Activated naive CD8-positive, alpha-beta T cell treated with anti-CD3 and anti-CD28 coated beads, Interleukin-2, amount 10 ng/mL, durations not matched to agents 7 days and 5 days (primary cell): ENCODE data around the gene XRCC4. TPM values are rescaled to one million over a fixed set of nuclear protein-coding genes. Genes with fewer than 3 reads are reported as not detected.

Experiments
- ATAC-seq: fragments of 150-1000 bp; cut with Tn5 transposase; one replicate; pipeline ENCODE4 v1.10.0; 2021; ENCODE audit warnings: low read depth, moderate library complexity
- POLR2A ChIA-PET: fragments of 350-600 bp; sonication (Branson Sonifier 250); formaldehyde crosslinking; loops from one replicate; lab custom pipeline; 2021; ENCODE audit warnings: antibody characterized with exemption; lab: Charles Lee
- DNase-seq: peaks from one replicate; pipeline ENCODE4 v3.0.0; 2021
- H3K27ac Mint-ChIP-seq: one replicate; pipeline ENCODE4 v1.8.0; 2022; ENCODE audit warnings: mild to moderate bottlenecking, mixed read lengths
- H3K27me3 Mint-ChIP-seq: one replicate; pipeline ENCODE4 v1.8.0; 2022; ENCODE audit warnings: mild to moderate bottlenecking, moderate library complexity, mixed read lengths
- H3K36me3 Mint-ChIP-seq: one replicate; pipeline ENCODE4 v1.8.0; 2021; ENCODE audit warnings: mild to moderate bottlenecking, mixed read lengths
- H3K4me1 Mint-ChIP-seq: one replicate; pipeline ENCODE4 v1.8.0; 2021; ENCODE audit warnings: mixed read lengths
- H3K4me3 Mint-ChIP-seq: one replicate; pipeline ENCODE4 v1.8.0; 2022; ENCODE audit warnings: mild to moderate bottlenecking, moderate library complexity, mixed read lengths
- H3K9me3 Mint-ChIP-seq: one replicate; pipeline ENCODE4 v1.8.0; 2021; ENCODE audit warnings: mixed read lengths
- total RNA-seq, 2 experiments: library from RNA; stranded (reverse); gene quantifications; one replicate each; pipeline ENCODE4 v1.2.3, GENCODE V29; 2021

Gene XRCC4
- total RNA-seq, 2 experiments from 2014 or later, result 9.3 to 10.7 TPM

DNA sequence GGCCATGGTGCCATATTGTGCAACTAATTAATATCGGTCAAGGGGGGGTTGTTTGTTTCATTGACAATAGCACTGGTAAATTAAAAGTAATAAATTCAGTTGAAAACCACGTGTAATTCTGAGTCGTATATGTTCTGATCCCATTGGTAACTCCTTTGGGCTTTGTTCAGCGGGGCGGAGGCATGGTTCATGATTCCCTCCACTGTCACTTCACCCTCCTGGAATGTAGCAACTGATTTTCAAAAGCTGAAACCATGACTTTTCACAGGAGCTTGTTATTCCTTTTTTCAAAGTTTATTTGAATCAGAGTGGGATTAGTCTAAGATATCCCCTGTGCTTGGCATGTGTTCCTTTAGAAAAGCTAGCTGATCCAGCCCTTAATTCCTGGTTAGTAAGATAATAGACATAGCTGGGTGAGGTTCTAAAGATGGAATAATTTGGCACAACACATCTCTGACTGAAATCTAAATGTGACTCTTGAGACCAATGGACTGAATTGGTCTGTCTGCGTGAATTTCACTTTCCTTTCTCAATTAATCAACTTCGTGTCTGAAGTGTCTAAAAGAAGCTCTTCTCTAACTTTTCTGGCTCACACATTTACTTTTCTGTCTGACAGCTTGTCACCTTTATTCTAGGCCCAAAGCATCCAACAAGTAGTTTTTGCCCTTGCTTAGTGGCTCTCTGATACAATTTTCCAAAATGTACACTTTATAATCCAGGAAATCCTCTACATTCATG is 208.5 kb downstream of the XRCC4 start:
- no peaks in the 10 kb centered on the region for H3K36me3 Mint-ChIP-seq
- H3K9me3 Mint-ChIP-seq, result no peaks in the 10 kb centered on the region
- POLR2A ChIA-PET, result no interaction called here
- no peak overlapping the region for H3K4me3 Mint-ChIP-seq
- ATAC-seq (no peak), DNase-seq (no peak)
- no peak overlapping the region for H3K27ac Mint-ChIP-seq
- no peaks in the 10 kb centered on the region for H3K4me1 Mint-ChIP-seq
- no peaks in the 10 kb centered on the region for H3K27me3 Mint-ChIP-seq

DNA sequence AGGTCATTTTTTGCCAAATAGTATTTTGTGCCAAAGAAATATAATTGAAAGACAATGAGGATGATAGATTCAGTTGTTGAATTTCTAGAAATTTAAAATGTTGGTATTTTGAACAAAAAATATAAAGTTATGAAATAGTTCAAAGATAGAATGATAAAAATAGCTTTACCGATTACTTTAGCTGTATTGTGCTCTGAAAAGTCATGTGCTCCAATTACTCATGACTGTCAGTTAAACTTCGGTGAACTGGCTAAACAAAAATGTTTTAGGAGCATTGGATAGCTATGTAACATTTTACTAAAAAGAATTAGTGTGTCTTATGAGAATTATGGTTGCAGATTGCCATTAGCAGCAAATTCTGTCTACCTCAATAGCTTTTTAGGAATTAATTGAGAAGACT is 216.9 kb downstream of the XRCC4 start:
- no peak overlapping the region for H3K4me3 Mint-ChIP-seq
- DNase-seq, result no peak
- POLR2A ChIA-PET, result no interaction called here
- no peaks in the 10 kb centered on the region for H3K4me1 Mint-ChIP-seq
- H3K9me3 Mint-ChIP-seq, result no peaks in the 10 kb centered on the region
- ATAC-seq, result no peak
- H3K27me3 Mint-ChIP-seq, result no peaks in the 10 kb centered on the region
- no peaks in the 10 kb centered on the region for H3K36me3 Mint-ChIP-seq
- H3K27ac Mint-ChIP-seq, result no peak overlapping the region

DNA sequence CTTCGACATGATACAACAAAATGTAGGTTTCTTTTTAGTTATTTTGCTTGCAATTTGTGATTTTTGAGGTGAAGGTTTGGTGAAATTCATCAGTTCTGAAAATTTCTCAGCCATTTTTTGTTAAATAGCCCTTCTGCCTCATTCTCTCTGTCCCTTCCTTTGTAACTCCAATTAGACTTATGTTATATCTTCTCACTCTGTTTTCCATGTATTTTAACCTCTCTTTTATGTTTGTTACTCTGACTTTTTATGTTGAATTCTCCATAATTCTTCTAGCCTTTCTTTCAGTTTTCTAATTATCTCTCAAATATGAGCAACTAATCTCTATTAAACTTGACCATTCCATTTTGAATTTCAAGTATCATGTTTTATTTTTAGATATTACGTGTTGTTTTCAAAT is 222.0 kb downstream of the XRCC4 start:
- no peak overlapping the region for H3K27ac Mint-ChIP-seq
- ATAC-seq (no peak), DNase-seq (no peak)
- peaks cover 9% of the 10 kb centered on the region for H3K9me3 Mint-ChIP-seq
- H3K36me3 Mint-ChIP-seq, result peaks cover 7% of the 10 kb centered on the region
- H3K4me1 Mint-ChIP-seq, result peaks cover 5% of the 10 kb centered on the region
- POLR2A ChIA-PET, result no interaction called here
- no peak overlapping the region for H3K4me3 Mint-ChIP-seq
- no peaks in the 10 kb centered on the region for H3K27me3 Mint-ChIP-seq

DNA sequence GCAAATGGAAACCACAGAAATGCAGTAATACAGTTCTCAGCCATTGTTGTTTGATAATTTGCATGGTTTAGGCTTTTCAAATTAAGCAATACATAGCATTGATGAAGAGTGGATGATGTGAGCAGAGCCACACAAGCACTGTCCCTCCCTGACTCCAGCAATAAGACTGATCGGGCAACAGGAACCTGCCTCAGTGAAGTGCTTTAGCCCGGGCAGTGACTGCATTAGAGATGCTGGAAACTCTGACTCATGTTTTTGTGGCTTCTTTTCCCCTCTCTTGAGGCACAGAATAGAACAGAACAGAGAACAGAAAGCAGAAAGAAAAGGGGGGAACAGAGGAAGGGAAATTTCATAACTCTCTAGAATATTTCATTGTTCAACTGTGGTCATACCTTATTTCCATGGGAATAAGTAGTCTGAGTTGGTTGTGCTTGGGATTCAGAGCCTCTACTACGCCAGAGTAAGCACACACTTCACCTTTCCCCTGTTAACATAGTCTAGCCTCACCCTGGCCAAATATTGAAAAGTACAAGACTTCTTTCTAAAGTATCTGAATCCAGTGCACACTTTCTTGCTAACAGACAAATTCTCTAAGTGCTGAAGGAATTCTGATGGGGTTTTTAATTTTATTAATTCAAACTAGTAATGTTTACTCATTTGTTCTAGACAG is 229.4 kb downstream of the XRCC4 start:
- no peak for DNase-seq
- H3K4me3 Mint-ChIP-seq, result no peak overlapping the region
- ATAC-seq, result no peak
- no peaks in the 10 kb centered on the region for H3K27me3 Mint-ChIP-seq
- POLR2A ChIA-PET, result no interaction called here
- H3K27ac Mint-ChIP-seq, result no peak overlapping the region
- peaks cover 2% of the 10 kb centered on the region for H3K9me3 Mint-ChIP-seq
- no peaks in the 10 kb centered on the region for H3K36me3 Mint-ChIP-seq
- peaks cover 4% of the 10 kb centered on the region for H3K4me1 Mint-ChIP-seq

- POLR2A ChIA-PET, result no interaction called here
- Mint-ChIP-seq H3K36me3 (no peaks in the 10 kb centered on the region), H3K27ac (no peak overlapping the region), H3K9me3 (peaks cover 5% of the 10 kb centered on the region), H3K4me1 (no peaks in the 10 kb centered on the region), H3K27me3 (no peaks in the 10 kb centered on the region), H3K4me3 (no peak overlapping the region)
- DNase-seq (no peak), ATAC-seq (no peak)
These were observed 235.3 kb downstream of the XRCC4 start for GRCh38 chr5:83312663-83313062.

DNA sequence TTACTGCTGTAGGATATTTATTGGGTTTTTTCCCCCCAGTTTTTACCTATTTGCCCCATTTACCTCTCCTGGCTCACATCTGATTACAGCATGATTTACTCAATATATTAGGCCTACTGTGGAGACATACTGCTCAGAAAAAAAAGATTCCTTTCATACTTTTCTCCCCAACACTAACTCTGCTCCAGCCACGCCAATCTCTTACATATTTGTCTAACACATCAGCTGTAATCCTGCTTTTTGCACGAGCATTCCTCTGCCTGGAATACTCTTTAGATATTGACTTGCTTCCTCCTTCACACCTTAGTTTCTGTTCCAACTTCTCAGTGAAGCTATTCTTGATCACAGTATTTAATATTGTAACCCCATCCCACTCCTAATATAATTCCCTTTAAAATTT is 236.1 kb downstream of the XRCC4 start:
- Mint-ChIP-seq H3K4me1 (no peaks in the 10 kb centered on the region), H3K27me3 (no peaks in the 10 kb centered on the region), H3K27ac (no peak overlapping the region), H3K36me3 (no peaks in the 10 kb centered on the region), H3K4me3 (no peak overlapping the region), H3K9me3 (peaks cover 5% of the 10 kb centered on the region)
- POLR2A ChIA-PET, result no interaction called here
- no peak for ATAC-seq
- no peak for DNase-seq

- H3K27me3 Mint-ChIP-seq, result no peaks in the 10 kb centered on the region
- H3K36me3 Mint-ChIP-seq, result no peaks in the 10 kb centered on the region
These were observed 244.2 kb downstream of the XRCC4 start for GRCh38 chr5:83321483-83322055.

GRCh38 chr5:83322273-83322924 is 245.1 kb downstream of the XRCC4 start:
- no peak overlapping the region for H3K4me3 Mint-ChIP-seq
- DNase-seq (no peak), ATAC-seq (no peak)
- H3K9me3 Mint-ChIP-seq, result no peaks in the 10 kb centered on the region
- no peaks in the 10 kb centered on the region for H3K27me3 Mint-ChIP-seq
- H3K36me3 Mint-ChIP-seq, result no peaks in the 10 kb centered on the region
- H3K4me1 Mint-ChIP-seq, result no peaks in the 10 kb centered on the region
- H3K27ac Mint-ChIP-seq, result no peak overlapping the region
- POLR2A ChIA-PET, result no interaction called here

More at GRCh38 chr5:83321483-83322055, 244.2 kb downstream of the XRCC4 start:
- ATAC-seq, result no peak
- POLR2A ChIA-PET, result no interaction called here
- no peaks in the 10 kb centered on the region for H3K9me3 Mint-ChIP-seq
- no peak overlapping the region for H3K4me3 Mint-ChIP-seq
- no peaks in the 10 kb centered on the region for H3K4me1 Mint-ChIP-seq
- no peak for DNase-seq
- H3K27ac Mint-ChIP-seq, result no peak overlapping the region

DNA sequence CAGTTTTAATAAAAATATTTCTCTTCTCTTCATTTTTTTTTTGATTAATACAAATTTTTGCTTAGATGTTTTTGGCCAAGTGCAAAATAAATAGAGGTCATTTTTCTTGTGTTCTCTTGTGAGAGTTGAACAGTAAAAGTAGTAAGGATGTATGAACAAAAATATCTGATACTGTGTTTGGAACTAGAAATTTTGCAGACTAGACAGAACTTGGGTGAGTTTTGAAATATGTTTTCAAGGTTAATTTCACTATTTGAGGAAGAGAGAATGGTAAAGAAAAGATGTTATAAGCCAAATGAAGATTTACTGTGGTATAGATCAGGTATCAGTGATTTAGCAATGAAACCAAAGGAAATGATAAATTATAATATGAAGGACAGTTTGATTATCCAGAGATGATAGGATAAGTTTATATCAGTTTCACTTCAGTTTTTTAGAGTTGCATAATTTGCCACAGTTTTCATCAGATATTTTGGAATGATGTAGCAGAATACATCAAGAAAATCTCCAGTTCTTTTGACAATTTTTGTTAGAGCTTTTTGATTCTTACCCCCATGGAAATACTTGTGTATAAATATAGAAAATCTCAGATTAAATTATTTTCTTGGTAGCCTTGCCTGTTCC is 246.3 kb downstream of the XRCC4 start:
- H3K9me3 Mint-ChIP-seq, result no peaks in the 10 kb centered on the region
- H3K27ac Mint-ChIP-seq, result no peak overlapping the region
- POLR2A ChIA-PET, result no interaction called here
- H3K4me3 Mint-ChIP-seq, result no peak overlapping the region
- ATAC-seq (no peak), DNase-seq (no peak)
- H3K27me3 Mint-ChIP-seq, result no peaks in the 10 kb centered on the region
- no peaks in the 10 kb centered on the region for H3K36me3 Mint-ChIP-seq
- H3K4me1 Mint-ChIP-seq, result no peaks in the 10 kb centered on the region

DNA sequence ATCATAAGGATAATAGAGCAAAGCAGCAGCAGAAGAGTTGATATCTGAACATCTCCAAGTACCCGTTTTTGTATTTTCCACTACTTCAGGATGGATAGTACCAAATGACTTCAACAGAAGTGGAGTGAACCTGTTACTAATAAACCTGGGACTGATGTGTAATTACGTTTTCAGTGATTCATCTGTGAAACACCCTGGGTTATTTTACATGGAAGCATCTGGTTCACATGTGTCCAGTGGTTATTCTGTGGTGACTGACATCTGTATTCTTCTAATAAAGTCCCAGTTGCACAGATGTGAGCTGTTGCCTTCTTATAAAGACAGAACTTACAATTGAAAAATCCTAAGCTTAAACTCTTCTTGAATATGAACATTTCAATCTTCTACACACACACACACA is 254.5 kb downstream of the XRCC4 start:
- H3K27me3 Mint-ChIP-seq, result no peaks in the 10 kb centered on the region
- no peak overlapping the region for H3K27ac Mint-ChIP-seq
- H3K4me1 Mint-ChIP-seq, result no peaks in the 10 kb centered on the region
- H3K4me3 Mint-ChIP-seq, result no peak overlapping the region
- POLR2A ChIA-PET, result no interaction called here
- no peaks in the 10 kb centered on the region for H3K36me3 Mint-ChIP-seq
- DNase-seq (no peak), ATAC-seq (no peak)
- H3K9me3 Mint-ChIP-seq, result no peaks in the 10 kb centered on the region

DNA sequence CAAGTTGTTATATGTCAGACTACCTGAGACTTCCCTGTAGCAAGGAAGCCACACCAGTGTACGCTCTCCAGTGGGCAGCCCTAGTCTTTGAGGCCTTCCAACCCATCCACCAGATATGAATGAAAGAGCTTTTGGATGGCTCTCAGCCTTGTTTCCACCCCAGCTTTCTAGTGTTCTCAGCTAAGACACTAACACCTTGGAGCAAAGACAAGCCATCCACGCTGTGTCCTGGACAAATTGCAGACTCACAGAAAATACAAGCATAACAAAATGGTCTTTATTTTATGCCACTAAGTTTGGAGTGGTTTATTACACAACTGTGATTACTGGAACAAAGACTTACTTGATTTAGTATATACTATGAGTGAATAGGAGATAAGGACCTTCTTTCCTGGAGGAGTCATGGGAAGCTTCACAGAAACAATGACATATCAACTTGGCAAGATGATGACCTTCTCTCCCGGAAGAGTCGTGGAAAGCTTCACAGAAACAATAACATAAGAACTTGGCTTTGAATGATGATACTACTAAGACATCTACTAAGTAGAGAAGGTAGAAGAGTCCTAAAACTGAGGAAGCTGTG is 260.2 kb downstream of the XRCC4 start:
- DNase-seq, result no peak
- no peaks in the 10 kb centered on the region for H3K27me3 Mint-ChIP-seq
- ATAC-seq, result no peak
- H3K27ac Mint-ChIP-seq, result no peak overlapping the region
- H3K36me3 Mint-ChIP-seq, result no peaks in the 10 kb centered on the region
- no peak overlapping the region for H3K4me3 Mint-ChIP-seq
- POLR2A ChIA-PET, result no interaction called here
- peaks cover 10% of the 10 kb centered on the region for H3K4me1 Mint-ChIP-seq
- H3K9me3 Mint-ChIP-seq, result no peaks in the 10 kb centered on the region

DNA sequence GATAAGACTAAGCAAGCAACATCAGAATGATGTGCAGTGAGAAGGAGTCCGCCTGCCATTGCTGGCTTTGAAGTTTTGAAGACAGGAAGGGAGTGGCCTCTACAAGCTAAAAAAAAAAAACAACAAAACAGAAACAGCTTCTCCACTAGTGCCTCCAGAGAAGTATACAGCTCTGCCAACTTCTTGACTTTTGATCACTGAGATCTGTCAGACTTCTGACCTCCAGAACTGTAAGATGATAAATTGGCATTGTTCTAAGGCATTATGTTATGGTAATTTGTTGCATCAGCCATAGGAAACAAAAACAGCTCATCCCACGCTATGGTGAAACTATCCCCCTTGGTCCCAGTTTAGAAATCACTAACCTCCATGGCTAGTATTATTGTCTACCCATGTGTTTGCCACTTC is 263.2 kb downstream of the XRCC4 start:
- Mint-ChIP-seq H3K36me3 (no peaks in the 10 kb centered on the region), H3K9me3 (no peaks in the 10 kb centered on the region), H3K27ac (no peak overlapping the region), H3K27me3 (no peaks in the 10 kb centered on the region), H3K4me3 (no peak overlapping the region), H3K4me1 (peaks cover 10% of the 10 kb centered on the region)
- no peak for DNase-seq
- ATAC-seq, result peak; percentile 61
- POLR2A ChIA-PET, result no interaction called here

- peaks cover 1% of the 10 kb centered on the region for H3K9me3 Mint-ChIP-seq
- H3K27me3 Mint-ChIP-seq, result no peaks in the 10 kb centered on the region
- H3K27ac Mint-ChIP-seq, result no peak overlapping the region
- no peak overlapping the region for H3K4me3 Mint-ChIP-seq
- DNase-seq, result no peak
- no peaks in the 10 kb centered on the region for H3K36me3 Mint-ChIP-seq
- POLR2A ChIA-PET, result no interaction called here
- peaks cover 10% of the 10 kb centered on the region for H3K4me1 Mint-ChIP-seq
- no peak for ATAC-seq
These were observed 264.5 kb downstream of the XRCC4 start for GRCh38 chr5:83341815-83342334.
